ENCODE results near the gene HOXB6.
A peak's percentile ranks its signal among the peaks of the same experiment; 100 is the strongest.

The HOXB6 gene

GRCh38 chr17:48587276-48588073 lies 17.3 kb downstream of the HOXB6 start (continued):
- TF ChIP-seq YY2 (tag by site-specific recombination; IDR thresholded peaks at IDR 0.05) (no peak), ZNF324 (tag by site-specific recombination; IDR thresholded peaks at IDR 0.05) (no peak), ZNF670 (tag by site-specific recombination; IDR thresholded peaks at IDR 0.05; ENCODE audit: low read depth) (no peak), FEZF1 (tag by site-specific recombination; IDR thresholded peaks at IDR 0.05) (peak; percentile 58; the same call in 1 of the 2 replicates), PBX3 (CRISPR knock-in tag; IDR thresholded peaks at IDR 0.05) (no peak), ZNF776 (tag by site-specific recombination; IDR thresholded peaks at IDR 0.05; ENCODE audit: borderline replicate concordance) (no peak), PRDM2 (tag by site-specific recombination; IDR thresholded peaks at IDR 0.05; ENCODE audit: borderline replicate concordance) (no peak), ZIC2 (tag by site-specific recombination; IDR thresholded peaks at IDR 0.05) (peak; percentile 99), SCRT1 (tag by site-specific recombination; IDR thresholded peaks at IDR 0.05; ENCODE audit: borderline replicate concordance) (no peak), ZNF223 (tag by site-specific recombination; IDR thresholded peaks at IDR 0.05) (no peak), ZNF239 (tag by site-specific recombination; IDR thresholded peaks at IDR 0.05) (no peak), ZNF473 (tag by site-specific recombination; IDR thresholded peaks at IDR 0.05) (no peak), ZSCAN23 (tag by site-specific recombination; IDR thresholded peaks at IDR 0.05) (no peak), ZNF747 (tag by site-specific recombination; IDR thresholded peaks at IDR 0.05) (no peak), ZNF791 (tag by site-specific recombination; IDR thresholded peaks at IDR 0.05) (no peak), ZNF169 (tag by site-specific recombination; IDR thresholded peaks at IDR 0.05) (no peak), ZBTB11 (tag by site-specific recombination; conservative IDR thresholded peaks at IDR 0.05; ENCODE audit: low read depth) (peak; percentile 52), ZSCAN5A (tag by site-specific recombination; IDR thresholded peaks at IDR 0.05) (no peak), ZBTB44 (tag by site-specific recombination; IDR thresholded peaks at IDR 0.05) (no peak), SP7 (tag by site-specific recombination; IDR thresholded peaks at IDR 0.05) (peak; percentile 67), ZNF596 (tag by site-specific recombination; IDR thresholded peaks at IDR 0.05) (no peak), ZBTB8A (tag by site-specific recombination; IDR thresholded peaks at IDR 0.05) (peak; percentile 69), ZNF580 (tag by site-specific recombination; IDR thresholded peaks at IDR 0.05) (peak; percentile 79; the same call in 1 of the 2 replicates), PRDM6 (tag by site-specific recombination; IDR thresholded peaks at IDR 0.05) (peak; percentile 83)
